ENCODE data around the gene SENP5.

SENP5 gene

GRCh38 chr3:196932600-196932999 is 64.9 kb downstream of the SENP5 start:
- DNase-seq (ENCODE audit: low read depth in 2 of 2): no peak
- no peak overlapping the region for H3K4me3 ChIP-seq (replicated peaks in 1 of 2; ENCODE audit: low read depth in 2 of 2, low read length in 2 of 2)
- TF ChIP-seq, protein P1, sequence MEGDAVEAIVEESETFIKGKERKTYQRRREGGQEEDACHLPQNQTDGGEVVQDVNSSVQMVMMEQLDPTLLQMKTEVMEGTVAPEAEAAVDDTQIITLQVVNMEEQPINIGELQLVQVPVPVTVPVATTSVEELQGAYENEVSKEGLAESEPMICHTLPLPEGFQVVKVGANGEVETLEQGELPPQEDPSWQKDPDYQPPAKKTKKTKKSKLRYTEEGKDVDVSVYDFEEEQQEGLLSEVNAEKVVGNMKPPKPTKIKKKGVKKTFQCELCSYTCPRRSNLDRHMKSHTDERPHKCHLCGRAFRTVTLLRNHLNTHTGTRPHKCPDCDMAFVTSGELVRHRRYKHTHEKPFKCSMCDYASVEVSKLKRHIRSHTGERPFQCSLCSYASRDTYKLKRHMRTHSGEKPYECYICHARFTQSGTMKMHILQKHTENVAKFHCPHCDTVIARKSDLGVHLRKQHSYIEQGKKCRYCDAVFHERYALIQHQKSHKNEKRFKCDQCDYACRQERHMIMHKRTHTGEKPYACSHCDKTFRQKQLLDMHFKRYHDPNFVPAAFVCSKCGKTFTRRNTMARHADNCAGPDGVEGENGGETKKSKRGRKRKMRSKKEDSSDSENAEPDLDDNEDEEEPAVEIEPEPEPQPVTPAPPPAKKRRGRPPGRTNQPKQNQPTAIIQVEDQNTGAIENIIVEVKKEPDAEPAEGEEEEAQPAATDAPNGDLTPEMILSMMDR (IDR thresholded peaks at IDR 0.05; ENCODE audit: low read depth, low read length): no peak

GRCh38 chr3:196936288-196936687 is 68.6 kb downstream of the SENP5 start:
- no peak for DNase-seq (ENCODE audit: low read depth in 2 of 2)
- TF ChIP-seq, protein P1 (IDR thresholded peaks at IDR 0.05; ENCODE audit: low read depth, low read length): no peak
- H3K4me3 ChIP-seq (replicated peaks in 1 of 2; ENCODE audit: low read depth in 2 of 2, low read length in 2 of 2): no peak overlapping the region

- H3K4me3 ChIP-seq (replicated peaks in 1 of 2; ENCODE audit: low read depth in 2 of 2, low read length in 2 of 2): no peak overlapping the region
- TF ChIP-seq, protein P1 (IDR thresholded peaks at IDR 0.05; ENCODE audit: low read depth, low read length): no peak
- DNase-seq (ENCODE audit: low read depth in 2 of 2): no peak
Observed at GRCh38 chr3:196938124-196938523, 70.4 kb downstream of the SENP5 start.

- DNase-seq (ENCODE audit: low read depth in 2 of 2): no peak
- H3K4me3 ChIP-seq (replicated peaks in 1 of 2; ENCODE audit: low read depth in 2 of 2, low read length in 2 of 2): no peak overlapping the region
- TF ChIP-seq, protein P1 (IDR thresholded peaks at IDR 0.05; ENCODE audit: low read depth, low read length): no peak
Observed at GRCh38 chr3:196938576-196938975, 70.9 kb downstream of the SENP5 start.

DNA sequence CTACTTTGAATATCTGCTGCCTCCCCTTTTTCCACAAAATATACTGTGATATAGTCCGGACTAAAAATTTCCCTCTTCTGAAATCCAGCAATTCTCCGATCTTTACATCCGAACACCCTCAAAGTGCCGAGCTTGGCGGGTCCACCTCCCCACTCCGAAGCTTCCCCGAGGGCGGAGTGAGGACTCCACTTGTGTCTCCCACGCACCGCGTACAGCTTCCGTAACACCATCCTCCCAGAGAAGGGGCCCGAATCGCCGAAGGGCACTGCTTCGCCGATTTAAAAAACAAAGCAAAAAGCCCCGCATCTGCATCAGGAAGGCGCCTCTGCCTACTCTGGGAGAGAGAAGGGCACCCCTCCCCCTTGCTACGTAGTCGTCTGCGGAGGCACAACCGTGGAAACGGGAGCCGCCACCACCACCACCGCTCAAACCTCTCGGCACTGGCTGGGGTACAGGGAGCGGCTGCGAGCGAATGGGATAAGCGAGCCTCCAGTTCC is 74.1 kb downstream of the SENP5 start:
- DNase-seq (ENCODE audit: low read depth in 2 of 2): peak in 1 of 2 donors; percentile 62
- TF ChIP-seq, protein P1 (IDR thresholded peaks at IDR 0.05; ENCODE audit: low read depth, low read length): no peak
- peak overlapping the region; percentile 98 to 99 for H3K4me3 ChIP-seq (replicated peaks in 1 of 2; ENCODE audit: low read depth in 2 of 2, low read length in 2 of 2)

- peak within 1 kb of the TSS; percentile 98 to 99 for H3K4me3 ChIP-seq (replicated peaks in 1 of 2; ENCODE audit: low read depth in 2 of 2, low read length in 2 of 2)
- peak; percentile 99 for DNase-seq (ENCODE audit: low read depth in 2 of 2)
- TF ChIP-seq, protein P1 (IDR thresholded peaks at IDR 0.05; ENCODE audit: low read depth, low read length): peak; percentile 73
Observed at GRCh38 chr3:196942226-196942914, 74.7 kb downstream of the SENP5 start, which contains the start of gene NCBP2. NCBP2 (minus strand) TSS chr3:196942528; CDS start chr3:196942503, 25 bp downstream.
